Islet of Langerhans (tissue), 1 donor: ENCODE data around the gene RASEF.
A peak's percentile ranks its signal among the peaks of the same experiment; 100 is the strongest.

Experiments
- FAIRE-seq: peaks from one replicate; lab custom pipeline; 2011; peaks lifted over from hg19 to GRCh38; lab: Jason Lieb, UNC

Gene RASEF

DNA sequence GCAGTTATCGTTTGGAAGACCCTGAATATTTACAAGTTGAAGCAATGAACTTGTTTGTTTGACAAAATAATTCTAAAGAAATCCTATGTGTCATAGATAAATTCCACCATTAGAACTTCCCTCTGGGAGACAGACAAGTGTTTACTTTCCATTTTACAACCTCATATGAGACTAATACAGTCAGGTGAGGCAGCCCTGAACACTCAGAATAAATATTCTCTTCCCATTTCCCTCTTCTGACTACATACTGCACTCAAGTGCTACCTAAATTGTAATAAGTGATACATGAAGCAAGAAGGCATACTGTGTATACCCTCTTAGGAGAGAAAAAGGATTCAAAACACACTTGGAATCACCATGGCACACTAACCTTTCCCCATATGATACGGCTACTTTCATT, 6.8 kb downstream of the RASEF start:
- FAIRE-seq = peak; percentile 87

DNA sequence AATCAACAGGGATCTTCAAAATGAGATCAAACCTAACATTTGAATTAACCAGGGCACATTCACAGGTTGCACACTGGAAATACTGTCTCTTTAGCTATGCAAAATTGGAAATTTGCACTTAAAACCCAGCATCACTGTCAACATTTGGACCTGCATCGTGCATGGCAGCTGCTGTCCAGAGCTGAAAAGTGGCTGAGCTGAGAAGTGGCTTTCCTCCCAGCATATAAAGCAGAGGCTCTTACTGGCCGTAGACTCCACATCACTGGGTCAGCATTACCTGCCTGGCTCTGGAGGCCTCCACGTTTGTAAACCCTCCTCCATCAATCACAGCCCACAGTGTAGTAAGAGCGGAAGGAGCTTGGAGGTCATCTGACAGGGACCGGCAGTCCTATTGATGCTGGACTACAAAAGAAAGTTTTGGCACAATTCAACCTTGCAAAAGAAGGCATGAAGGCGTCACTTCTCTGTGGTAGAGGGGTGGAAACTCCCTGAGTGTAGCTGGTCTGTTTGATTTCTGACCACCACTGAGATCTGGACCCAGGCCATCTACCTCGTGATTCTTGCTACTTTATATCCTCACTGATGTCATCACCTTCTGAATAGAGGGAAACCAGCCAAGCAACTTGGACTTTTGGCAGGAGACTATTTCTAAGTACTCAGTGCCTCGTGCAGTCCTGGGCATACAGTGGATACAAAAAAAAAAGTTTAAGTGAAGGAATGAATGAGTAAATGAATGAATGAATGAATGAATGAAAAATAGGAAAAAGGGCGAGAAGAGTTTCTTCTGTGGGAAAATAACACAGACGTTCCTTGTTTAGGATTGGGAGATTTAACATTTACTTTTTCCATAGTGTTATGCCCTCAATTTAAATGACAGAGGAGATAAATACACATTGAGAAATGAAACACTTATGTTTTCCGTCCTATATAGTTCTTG, 14.8 kb downstream of the RASEF start:
- FAIRE-seq = no peak

DNA sequence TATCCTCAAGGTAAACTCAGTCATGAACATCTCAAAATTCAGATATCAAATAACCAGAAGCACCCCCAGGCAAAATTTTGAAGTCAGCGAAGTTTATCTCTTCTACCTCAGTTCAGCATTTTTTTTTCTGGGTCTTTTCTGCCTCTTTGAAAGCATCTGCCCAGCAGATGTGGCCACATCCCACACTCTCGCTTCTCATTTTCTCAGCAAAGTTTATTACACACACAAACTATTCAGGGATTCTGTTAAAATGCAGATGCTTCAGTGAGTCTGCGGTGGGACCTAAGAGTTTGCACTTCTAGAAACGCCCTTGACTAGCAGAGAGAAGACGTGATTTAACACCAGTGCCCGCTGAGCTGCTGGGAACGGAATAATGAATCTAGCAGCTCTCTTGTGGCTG, 19.3 kb downstream of the RASEF start:
- no peak for FAIRE-seq

DNA sequence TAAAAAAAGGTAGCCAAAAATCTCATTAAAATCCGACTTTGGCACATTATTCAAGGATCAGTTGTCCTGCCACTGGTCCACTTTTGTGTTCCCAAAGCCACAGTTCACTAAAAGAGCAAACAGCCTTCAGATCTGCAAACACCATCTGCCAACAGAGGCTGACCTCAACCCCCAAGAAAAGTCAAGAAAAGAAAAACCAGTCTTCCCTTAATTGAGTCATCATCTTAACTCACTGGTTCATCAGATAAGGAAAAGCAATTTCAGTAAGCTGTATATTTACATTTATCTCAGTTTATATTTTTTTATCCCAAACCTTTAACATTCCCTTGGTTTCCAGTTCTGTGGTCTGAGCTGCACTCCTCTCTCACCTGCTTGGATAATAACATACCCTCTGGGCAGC, 21.2 kb downstream of the RASEF start:
- no peak for FAIRE-seq

DNA sequence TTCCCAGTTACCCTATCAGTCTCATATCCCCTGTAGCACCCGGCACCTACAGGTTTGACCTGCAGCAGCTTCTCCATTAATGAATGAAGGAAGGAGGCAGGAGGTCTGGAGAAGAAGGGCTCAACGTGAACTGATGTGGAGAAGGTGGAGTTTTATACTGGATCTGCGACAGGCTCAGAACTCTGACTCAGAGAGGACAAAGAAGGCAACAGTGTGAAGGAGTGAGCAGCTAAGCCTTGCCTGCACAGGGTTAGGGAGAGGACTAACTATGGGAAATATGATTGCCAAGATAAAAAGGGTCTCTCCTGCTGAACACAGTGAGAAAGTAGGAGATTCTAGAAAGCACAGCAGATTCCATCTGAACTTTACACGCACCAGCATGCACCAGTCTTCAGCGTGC, 23.6 kb downstream of the RASEF start:
- no peak for FAIRE-seq

DNA sequence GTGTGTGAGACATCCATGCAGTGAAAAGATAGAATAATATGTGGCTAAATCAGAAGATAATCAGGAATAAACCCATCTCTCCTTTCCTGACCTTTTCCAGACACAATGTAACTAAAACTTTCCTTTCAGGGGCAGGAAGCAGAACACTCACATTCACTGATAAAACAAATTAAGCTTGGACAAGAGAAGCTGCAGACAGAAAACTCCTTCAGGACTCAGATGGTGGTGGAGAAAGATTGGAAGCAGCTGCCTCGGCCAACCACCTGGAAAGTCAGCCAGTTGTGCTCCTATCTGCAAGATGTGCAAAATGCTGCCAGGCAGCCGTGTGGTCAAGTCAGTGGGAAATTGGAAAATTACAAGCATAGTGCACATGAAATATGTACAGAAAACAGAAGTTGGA, 26.9 kb downstream of the RASEF start:
- FAIRE-seq = no peak

- FAIRE-seq = no peak
Measured at GRCh38 chr9:83035143-83035542, 27.8 kb downstream of the RASEF start.

GRCh38 chr9:83034587-83034986, 28.4 kb downstream of the RASEF start:
- FAIRE-seq = no peak

DNA sequence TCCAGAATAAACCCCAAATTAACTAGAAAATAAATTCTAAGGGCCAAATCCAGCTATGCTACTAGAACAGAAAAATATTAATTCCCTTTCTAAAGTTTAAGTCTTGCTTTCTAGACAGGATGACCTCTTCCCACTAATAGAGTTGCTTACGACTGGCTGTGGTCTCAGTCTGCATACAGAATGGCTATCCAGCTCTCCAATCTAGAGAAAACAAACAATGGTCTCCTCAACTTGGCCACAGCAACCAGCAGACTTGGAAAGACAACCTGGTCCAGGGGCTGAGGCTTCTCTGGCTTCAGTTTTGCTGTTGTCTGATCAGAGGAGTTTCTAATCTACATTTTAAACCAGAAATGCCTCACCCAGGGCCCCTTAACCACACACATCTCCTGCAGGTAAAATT, 28.9 kb downstream of the RASEF start:
- FAIRE-seq = no peak

DNA sequence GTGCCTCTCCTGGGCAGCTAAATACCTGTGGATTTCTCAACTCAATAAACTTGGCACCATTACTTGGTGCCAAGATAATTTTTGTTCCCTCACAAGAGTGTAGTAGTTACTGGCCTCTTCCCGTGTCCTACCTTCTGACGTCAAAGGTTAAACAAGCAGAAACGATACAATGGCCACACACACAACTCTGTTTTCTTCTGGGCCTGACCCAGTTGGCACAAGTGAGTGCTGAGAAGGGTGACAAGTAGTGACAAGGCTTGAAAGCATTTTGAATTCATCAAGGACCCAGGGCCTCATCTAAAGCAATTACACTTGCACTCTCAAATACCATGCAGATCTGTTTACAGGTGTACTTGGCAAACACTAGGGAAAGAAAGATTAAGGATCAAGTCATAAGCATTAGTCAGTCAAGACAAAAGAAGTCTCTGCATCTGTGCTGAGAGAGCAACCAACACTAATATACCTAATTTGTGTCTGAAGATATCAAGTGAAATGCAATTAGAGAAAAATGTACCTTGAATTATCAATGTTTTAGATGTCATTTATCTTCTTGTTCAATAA, 30.8 kb downstream of the RASEF start:
- no peak for FAIRE-seq

DNA sequence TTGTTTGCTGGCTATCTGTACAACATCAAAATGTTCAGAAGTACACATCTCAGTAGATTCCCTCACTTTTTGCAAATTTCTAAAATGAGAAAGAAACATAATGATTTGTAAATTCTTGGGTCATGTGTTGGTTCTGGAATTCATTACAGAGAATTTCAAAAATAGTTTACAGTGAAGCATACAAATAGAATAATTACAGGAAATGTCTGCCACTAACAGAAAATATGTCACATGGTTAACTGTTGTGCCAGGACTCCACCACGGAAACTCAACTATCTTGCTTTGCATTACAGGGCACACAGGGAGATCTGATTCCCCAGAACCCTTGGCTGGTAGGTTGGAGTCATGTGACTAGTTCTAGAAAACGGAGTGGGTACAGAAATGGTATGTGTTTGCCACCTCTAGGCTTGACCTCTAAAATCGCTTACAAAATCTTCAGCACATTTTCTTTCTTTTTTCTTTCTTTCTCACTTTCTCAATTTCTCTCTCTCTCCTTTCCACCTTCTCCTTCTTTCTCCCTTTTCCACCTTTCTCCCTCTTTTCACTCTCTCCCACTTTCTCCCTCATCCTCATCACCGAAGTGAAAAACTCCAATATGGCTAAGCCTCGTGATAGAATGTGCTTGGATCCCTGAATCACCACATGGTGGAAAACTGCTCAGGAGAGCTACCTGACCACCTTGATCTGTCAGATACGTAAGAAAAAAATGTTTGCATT, 32.4 kb downstream of the RASEF start:
- FAIRE-seq = no peak

DNA sequence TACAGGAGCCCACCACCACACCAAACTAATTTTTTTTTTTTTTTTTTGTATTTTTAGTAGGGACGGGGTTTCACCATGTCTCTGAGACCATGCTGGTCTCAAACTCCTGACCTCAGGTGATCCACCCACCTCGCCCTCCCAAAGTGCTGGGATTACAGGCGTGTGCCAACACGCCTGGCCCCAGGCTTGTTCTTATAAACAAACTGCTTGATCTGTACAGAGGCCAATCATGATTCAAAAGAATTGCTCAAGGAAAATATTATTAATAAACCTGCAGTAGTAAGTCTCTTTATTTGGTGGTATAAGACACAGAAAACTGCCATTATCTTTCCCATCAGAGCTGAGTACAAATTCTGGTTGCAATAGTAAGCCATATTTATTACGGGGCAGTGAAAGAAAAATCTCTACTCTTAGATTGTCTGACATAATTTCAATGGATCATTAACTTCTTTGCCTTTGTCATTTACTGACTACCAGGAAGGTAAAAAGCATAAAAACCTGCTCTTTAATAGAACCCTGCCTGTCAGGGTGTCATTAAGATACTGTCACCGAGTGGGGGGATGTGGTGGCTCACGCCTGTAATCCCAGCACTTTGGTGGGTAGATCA, 33.3 kb downstream of the RASEF start:
- FAIRE-seq = no peak

- FAIRE-seq = no peak
Measured at GRCh38 chr9:83027153-83027891, 35.6 kb downstream of the RASEF start.

- no peak for FAIRE-seq
Measured at GRCh38 chr9:83024506-83025125, 38.3 kb downstream of the RASEF start.

DNA sequence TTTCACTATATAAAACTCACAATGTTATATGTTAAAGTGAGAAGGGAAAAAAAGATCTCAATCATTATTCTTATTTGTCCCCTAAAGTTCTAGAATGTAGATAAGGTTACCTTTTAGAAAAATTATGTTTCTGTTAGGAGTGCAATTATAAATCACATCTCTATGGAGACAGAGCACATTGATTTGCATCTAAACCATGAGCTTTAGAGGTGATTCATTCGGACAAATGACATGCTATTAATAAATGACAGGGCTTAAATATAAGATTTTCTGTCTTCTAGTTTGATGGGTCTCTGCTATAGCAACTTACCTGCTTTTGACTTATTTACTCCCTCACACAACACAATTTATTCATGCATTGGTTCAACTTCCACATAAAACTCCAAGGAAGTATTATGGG, 39.8 kb downstream of the RASEF start:
- FAIRE-seq = no peak

DNA sequence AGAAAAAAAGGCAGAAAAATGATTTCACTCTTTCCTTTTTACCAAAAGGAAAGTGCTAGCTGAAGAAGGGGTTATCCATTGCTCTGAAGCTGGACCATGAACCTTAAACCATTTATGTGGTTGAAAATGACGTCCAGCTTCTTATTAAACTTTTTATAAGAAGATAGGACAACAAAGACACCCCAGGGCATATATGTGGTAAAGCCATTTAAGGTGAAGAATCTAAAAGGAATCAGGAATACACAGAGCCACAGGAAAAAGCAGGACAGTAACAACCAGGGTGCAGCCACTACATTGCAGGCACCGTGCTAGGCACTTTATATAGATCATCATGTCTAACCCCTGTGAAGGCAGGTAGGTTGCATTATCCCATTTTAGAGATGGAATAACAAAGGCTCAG, 42.1 kb downstream of the RASEF start:
- FAIRE-seq = no peak

DNA sequence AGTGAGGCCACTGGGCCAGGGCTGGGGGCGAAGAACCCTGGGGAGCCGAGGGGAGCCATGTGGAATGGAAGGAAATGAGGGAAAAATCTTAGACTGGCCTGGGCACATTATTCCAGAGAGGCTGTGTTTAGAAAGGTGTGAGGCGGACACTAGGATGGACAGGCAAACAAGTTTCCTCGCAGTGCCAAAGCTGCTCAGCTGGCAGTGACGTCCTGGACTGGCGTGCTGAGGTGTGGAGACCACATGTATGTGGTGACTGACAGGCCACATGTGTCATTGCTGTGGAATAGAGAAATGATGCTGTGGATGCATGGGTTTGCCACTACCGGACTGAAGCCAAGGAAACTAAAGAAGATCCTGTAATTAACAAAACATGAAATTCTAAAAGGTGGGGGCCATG, 42.6 kb downstream of the RASEF start:
- FAIRE-seq = no peak

DNA sequence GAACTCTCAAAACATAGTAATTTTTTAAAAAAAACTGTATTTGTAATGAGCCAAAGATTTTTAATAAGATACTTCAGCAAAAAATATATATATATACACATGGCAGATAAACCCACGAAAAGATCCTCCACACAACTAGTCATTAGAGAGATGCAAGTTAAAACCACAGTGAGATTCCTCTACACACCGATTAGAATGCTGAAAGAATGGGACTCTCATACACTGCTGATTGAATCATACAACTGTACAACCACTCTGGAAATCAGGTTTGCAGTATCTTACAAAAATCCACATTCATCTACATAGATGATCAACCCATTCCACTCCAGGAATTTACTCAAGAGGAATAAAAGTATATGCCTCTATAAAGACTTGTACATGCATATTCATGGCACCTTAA, 43.7 kb downstream of the RASEF start:
- no peak for FAIRE-seq

GRCh38 chr9:83015897-83016296, 47.0 kb downstream of the RASEF start:
- FAIRE-seq = no peak

DNA sequence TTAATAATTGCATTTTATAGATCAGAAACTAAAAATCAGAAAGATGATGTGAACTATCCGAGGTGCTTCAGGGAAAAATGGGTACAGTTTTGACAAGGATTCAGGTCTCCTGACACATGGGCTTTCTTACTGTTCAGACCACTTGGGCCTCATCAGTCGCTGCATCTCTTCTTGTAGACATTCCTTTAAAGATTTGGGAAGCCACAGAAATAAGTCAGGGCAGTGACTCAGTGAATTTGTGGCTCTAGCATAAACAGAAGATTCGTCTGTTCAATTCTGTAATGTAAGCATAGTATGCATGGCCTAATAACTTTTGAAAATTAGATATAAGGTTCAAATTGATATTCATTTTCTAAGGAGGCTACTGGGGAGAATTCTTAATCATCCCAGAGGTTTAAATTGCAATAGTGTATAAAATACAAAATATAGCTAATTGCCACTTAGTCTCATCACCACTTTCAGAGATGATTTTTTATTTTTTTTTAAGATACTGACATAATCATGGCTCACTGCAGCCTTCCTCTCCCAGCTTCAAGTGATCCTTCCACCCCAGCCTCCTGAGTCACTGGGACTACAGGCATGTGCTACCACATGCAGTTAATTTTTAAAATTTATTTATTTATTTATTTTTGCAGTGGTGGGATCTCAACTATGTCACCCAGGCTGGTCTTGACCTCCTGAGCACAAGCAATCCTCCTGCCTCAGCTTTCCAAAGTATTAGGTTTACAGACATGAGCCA, 48.9 kb downstream of the RASEF start:
- FAIRE-seq = no peak
